Astrocyte of the cerebellum (primary cell): ENCODE results near the gene EBP.

ENCODE experiments used
- DNase-seq: peaks from one replicate; pipeline ENCODE4 v3.0.0-alpha.2; 2011; ENCODE audit warnings: low read depth
- H3K4me3 ChIP-seq: 2 replicates; pipeline ENCODE4 v1.5.1; 2011; ENCODE audit warnings: mild to moderate bottlenecking, low read depth, low read length, moderate library complexity
- CTCF ChIP-seq: IDR thresholded peaks from 2 replicates; pipeline ENCODE4 v1.5.1; 2012; ENCODE audit warnings: low read length, low read depth, moderate library complexity, mild to moderate bottlenecking; ENCODE audit errors: missing control alignments
- in situ Hi-C: cut with HindIII; loops from 2 replicates; pipeline ENCODE4 v1.10.0; 2017; ENCODE audit warnings: low sequenced_read_pairs

EBP gene

GRCh38 chrX:48560681-48561080 lies 39.1 kb downstream of the EBP start:
- TF ChIP-seq CTCF = no peak
- no peak for DNase-seq
- in situ Hi-C loops = no loop called here
- H3K4me3 ChIP-seq = no peak overlapping the region

- TF ChIP-seq CTCF = no peak
- in situ Hi-C loops = no loop called here
- no peak overlapping the region for H3K4me3 ChIP-seq
- no peak for DNase-seq
Observed at GRCh38 chrX:48569958-48570357, 48.4 kb downstream of the EBP start.

- in situ Hi-C loops = no loop called here
- no peak for TF ChIP-seq CTCF
- DNase-seq = no peak
- H3K4me3 ChIP-seq = peak overlapping the region; percentile 78
Observed at GRCh38 chrX:48573690-48574269, 52.2 kb downstream of the EBP start.

- DNase-seq = peak; percentile 70
- peak within 1 kb of the TSS; percentile 78 for H3K4me3 ChIP-seq
- TF ChIP-seq CTCF = peak; percentile 42
- in situ Hi-C loops = no loop called here
Observed at GRCh38 chrX:48574270-48575266, 53.0 kb downstream of the EBP start, which contains the start of gene RBM3. Gene RBM3, plus strand, starts transcription at chrX:48574484. Its CDS starts 697 bp downstream, at chrX:48575181.

- no peak for TF ChIP-seq CTCF
- no peak for DNase-seq
- in situ Hi-C loops = no loop called here
- peak overlapping the region; percentile 78 for H3K4me3 ChIP-seq
Observed at GRCh38 chrX:48575642-48576041, 54.0 kb downstream of the EBP start.

GRCh38 chrX:48576108-48576507 lies 54.5 kb downstream of the EBP start:
- no peak for TF ChIP-seq CTCF
- DNase-seq = no peak

More at GRCh38 chrX:48576108-48576507, 54.5 kb downstream of the EBP start:
- peak overlapping the region; percentile 78 for H3K4me3 ChIP-seq
- in situ Hi-C loops = no loop called here
